Caco-2 (cell line): ENCODE data around the gene OAS1. TPM values are rescaled to one million over a fixed set of nuclear protein-coding genes. Genes with fewer than 3 reads are reported as not detected.

Experiments used
- BruUV-seq: library from RNA; stranded (reverse); fragments of 400-500 nt; replicated peaks from 2 replicates; lab custom pipeline; 2021; lab: Mats Ljungman, UMichigan
- CTCF ChIA-PET: fragments of 300-600 bp; sonication (Branson Sonifier 250); formaldehyde crosslinking; loops from one replicate; lab custom pipeline; 2022; ENCODE audit warnings: antibody characterized with exemption; lab: Charles Lee
- POLR2A ChIA-PET: fragments of 300-600 bp; sonication (Branson Sonifier 250); formaldehyde crosslinking; loops from one replicate; lab custom pipeline; 2022; ENCODE audit warnings: antibody characterized with exemption; lab: Charles Lee
- DNase-seq, 2 experiments: peaks; one replicate each; pipeline versions ENCODE4 v3.0.0 to v3.0.0-alpha.2; 2020 to 2022
- H3K27me3 ChIP-seq: replicated peaks from 2 replicates; pipeline ENCODE4 v1.6.0; 2011; ENCODE audit warnings: low read length; ENCODE audit not compliant: control insufficient read depth, insufficient read depth
- H3K36me3 ChIP-seq: 2 replicates; pipeline ENCODE4 v1.5.1; 2011; ENCODE audit warnings: low read length; ENCODE audit not compliant: control insufficient read depth, insufficient read depth
- H3K4me1 ChIP-seq: fragments of 250-450 bp; sonication (Bioruptor Pico); 2 replicates; pipeline ENCODE4 v1.5.1; 2020; ENCODE audit warnings: mild to moderate bottlenecking
- H3K4me3 ChIP-seq: 2 replicates; pipeline ENCODE4 v1.5.1; 2011; ENCODE audit warnings: low read depth, mild to moderate bottlenecking, control low read depth, low read length
- H3K9me3 ChIP-seq: fragments of 250-450 bp; sonication (Bioruptor Pico); 2 replicates; pipeline ENCODE4 v1.5.1; 2020; ENCODE audit warnings: mild to moderate bottlenecking, moderate library complexity
- H3K27ac Mint-ChIP-seq: one replicate; pipeline ENCODE4 v1.8.0; 2022; ENCODE audit warnings: mixed read lengths; ENCODE audit not compliant: unreplicated experiment
- H3K27me3 Mint-ChIP-seq: one replicate; pipeline ENCODE4 v1.8.0; 2022; ENCODE audit warnings: mixed read lengths; ENCODE audit not compliant: insufficient read depth, unreplicated experiment
- H3K36me3 Mint-ChIP-seq: one replicate; pipeline ENCODE4 v1.8.0; 2022; ENCODE audit warnings: mild to moderate bottlenecking, mixed read lengths; ENCODE audit not compliant: insufficient read depth, unreplicated experiment
- H3K4me1 Mint-ChIP-seq: one replicate; pipeline ENCODE4 v1.8.0; 2022; ENCODE audit warnings: low read depth, mixed read lengths; ENCODE audit not compliant: unreplicated experiment
- H3K4me3 Mint-ChIP-seq: one replicate; pipeline ENCODE4 v1.8.0; 2022; ENCODE audit warnings: mild to moderate bottlenecking, moderate library complexity, mixed read lengths; ENCODE audit not compliant: unreplicated experiment
- H3K9me3 Mint-ChIP-seq: one replicate; pipeline ENCODE4 v1.8.0; 2022; ENCODE audit warnings: mixed read lengths; ENCODE audit not compliant: unreplicated experiment
- CTCF ChIP-seq, 2 experiments: fragments of 200-600 bp in 1 of 2; IDR thresholded peaks; 1 replicate in 1 of 2; 2 replicates in 1 of 2; pipeline versions ENCODE4 v1.5.1 to v1.8.0; 2011 to 2022; ENCODE audit warnings: antibody characterized with exemption in 1 of 2, control low read depth in 1 of 2, inconsistent platforms in 1 of 2, low read depth in 1 of 2, low read length in 1 of 2, mild to moderate bottlenecking in 1 of 2, moderate library complexity in 1 of 2; ENCODE audit not compliant: insufficient read depth in 1 of 2, severe bottlenecking in 1 of 2, unreplicated experiment in 1 of 2
- intact Hi-C: fragments of 100-400 bp; cut with micrococcal nuclease; formaldehyde crosslinking; loops from one replicate; pipeline ENCODE4 v1.10.0; 2022; ENCODE audit not compliant: unreplicated experiment
- total RNA-seq: library from RNA; stranded (reverse); gene quantifications from 2 replicates; pipeline ENCODE4 v1.2.3, GENCODE V29; 2022

Gene OAS1
- total RNA-seq, 1 experiment from 2014 or later: 14.2 TPM

DNA sequence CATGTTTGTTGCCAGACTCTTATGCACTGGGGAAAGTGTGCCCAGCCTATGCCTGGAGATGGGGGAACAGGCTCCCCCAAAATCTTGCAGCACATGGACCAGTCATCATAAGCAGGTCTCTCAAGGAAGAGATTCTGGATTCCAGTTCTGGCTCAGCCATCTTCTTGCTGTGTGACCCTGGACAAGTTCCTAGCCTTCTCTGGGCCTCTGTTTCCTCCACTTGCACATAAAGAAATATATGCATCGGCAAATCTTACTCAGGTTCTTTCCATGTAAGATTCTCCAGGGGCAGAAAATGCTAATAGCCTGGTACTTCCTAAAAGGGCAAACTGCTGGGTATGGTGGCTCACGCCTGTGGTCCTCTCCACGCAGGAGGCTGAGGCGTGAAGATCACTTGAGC lies 38.8 kb downstream of the OAS1 start:
- ChIA-PET POLR2A (no interaction called here), CTCF (no interaction called here)
- Histone ChIP-seq H3K4me1 (no peaks in the 10 kb centered on the region), H3K9me3 (no peaks in the 10 kb centered on the region), H3K4me3 (no peak overlapping the region), H3K27me3 (no peaks in the 10 kb centered on the region), H3K36me3 (no peaks in the 10 kb centered on the region)
- no peaks in the 10 kb centered on the region for H3K9me3 Mint-ChIP-seq
- no peaks in the 10 kb centered on the region for H3K4me1 Mint-ChIP-seq
- no TSS peak for BruUV-seq
- no peaks in the 10 kb centered on the region for H3K36me3 Mint-ChIP-seq
- H3K27ac Mint-ChIP-seq: no peak overlapping the region
- intact Hi-C loops: no loop called here
- DNase-seq: no peak
- no peak for TF ChIP-seq CTCF (IDR thresholded peaks at IDR 0.05; ENCODE audit: insufficient read depth in 1 of 2, low read depth in 1 of 2, low read length in 1 of 2, severe bottlenecking in 1 of 2, unreplicated experiment in 1 of 2)
- H3K4me3 Mint-ChIP-seq: no peak overlapping the region
- no peaks in the 10 kb centered on the region for H3K27me3 Mint-ChIP-seq

- no peaks in the 10 kb centered on the region for H3K4me1 Mint-ChIP-seq
- intact Hi-C loops: no loop called here
- ChIA-PET CTCF (no interaction called here), POLR2A (no interaction called here)
- Histone ChIP-seq H3K36me3 (no peaks in the 10 kb centered on the region), H3K9me3 (no peaks in the 10 kb centered on the region), H3K4me1 (no peaks in the 10 kb centered on the region), H3K4me3 (no peak overlapping the region), H3K27me3 (no peaks in the 10 kb centered on the region)
- no peaks in the 10 kb centered on the region for H3K27me3 Mint-ChIP-seq
- no peak for DNase-seq
- TF ChIP-seq CTCF (IDR thresholded peaks at IDR 0.05; ENCODE audit: insufficient read depth in 1 of 2, low read depth in 1 of 2, low read length in 1 of 2, severe bottlenecking in 1 of 2, unreplicated experiment in 1 of 2): no peak
- no peaks in the 10 kb centered on the region for H3K36me3 Mint-ChIP-seq
- no peak overlapping the region for H3K4me3 Mint-ChIP-seq
- no TSS peak for BruUV-seq
- H3K9me3 Mint-ChIP-seq: no peaks in the 10 kb centered on the region
- H3K27ac Mint-ChIP-seq: no peak overlapping the region
Observed at GRCh38 chr12:112946236-112947000, 39.7 kb downstream of the OAS1 start.

GRCh38 chr12:112947314-112947713 lies 40.6 kb downstream of the OAS1 start:
- Histone ChIP-seq H3K9me3 (no peaks in the 10 kb centered on the region), H3K27me3 (no peaks in the 10 kb centered on the region), H3K4me3 (no peak overlapping the region), H3K4me1 (no peaks in the 10 kb centered on the region), H3K36me3 (no peaks in the 10 kb centered on the region)
- H3K4me1 Mint-ChIP-seq: no peaks in the 10 kb centered on the region
- no TSS peak for BruUV-seq
- no peaks in the 10 kb centered on the region for H3K9me3 Mint-ChIP-seq
- intact Hi-C loops: no loop called here
- no peak overlapping the region for H3K4me3 Mint-ChIP-seq
- H3K27me3 Mint-ChIP-seq: no peaks in the 10 kb centered on the region
- ChIA-PET CTCF (no interaction called here), POLR2A (no interaction called here)
- no peak for TF ChIP-seq CTCF (IDR thresholded peaks at IDR 0.05; ENCODE audit: insufficient read depth in 1 of 2, low read depth in 1 of 2, low read length in 1 of 2, severe bottlenecking in 1 of 2, unreplicated experiment in 1 of 2)
- H3K27ac Mint-ChIP-seq: no peak overlapping the region
- DNase-seq: no peak
- no peaks in the 10 kb centered on the region for H3K36me3 Mint-ChIP-seq
